CD4-positive, alpha-beta T cell treated with Interferon alpha-2 for 1 hour (primary cell): ENCODE data around the gene PIK3AP1.

ENCODE experiments used
- DNase-seq, 2 donors: peaks; one replicate each; pipeline ENCODE4 v3.0.0-alpha.2; 2020 to 2022

PIK3AP1 gene

DNA sequence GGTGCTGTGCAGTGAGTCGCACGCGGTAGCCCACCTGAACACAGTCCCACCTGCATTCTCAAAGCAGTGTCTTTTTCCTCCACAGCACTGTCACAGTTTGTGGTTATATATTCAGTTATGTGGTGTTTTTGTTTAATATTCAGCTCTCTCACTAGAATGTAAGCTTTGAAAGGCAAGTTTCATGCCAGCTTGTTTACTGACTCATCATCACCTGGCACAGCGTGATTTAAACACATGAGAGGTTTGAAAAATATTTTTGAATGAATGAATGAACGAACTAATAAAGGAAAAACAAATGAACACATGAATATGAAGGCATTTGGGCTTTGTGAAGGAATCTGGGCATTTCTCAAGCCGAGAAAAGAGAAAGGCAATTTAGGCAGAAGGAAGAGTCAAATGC, 81.6 kb downstream of the PIK3AP1 start:
- no peak for DNase-seq

DNA sequence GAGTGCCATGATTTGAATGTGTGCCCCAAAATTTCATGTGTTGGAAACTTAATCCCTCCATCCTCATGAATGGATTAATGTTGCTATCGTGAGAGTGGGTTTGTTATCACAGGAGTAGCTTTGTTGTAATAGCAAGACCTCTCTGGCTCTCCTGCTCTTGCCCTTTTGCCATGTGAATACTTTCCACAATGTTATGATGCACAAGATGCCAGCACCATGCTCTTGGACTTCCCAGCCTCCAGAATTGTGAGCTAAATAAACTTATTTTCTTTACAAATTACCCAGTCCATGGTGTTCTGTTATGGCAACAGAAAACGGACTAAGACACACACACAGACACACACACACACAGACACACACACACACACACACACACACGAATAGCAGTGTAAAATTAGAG, 82.2 kb downstream of the PIK3AP1 start:
- no peak for DNase-seq

DNA sequence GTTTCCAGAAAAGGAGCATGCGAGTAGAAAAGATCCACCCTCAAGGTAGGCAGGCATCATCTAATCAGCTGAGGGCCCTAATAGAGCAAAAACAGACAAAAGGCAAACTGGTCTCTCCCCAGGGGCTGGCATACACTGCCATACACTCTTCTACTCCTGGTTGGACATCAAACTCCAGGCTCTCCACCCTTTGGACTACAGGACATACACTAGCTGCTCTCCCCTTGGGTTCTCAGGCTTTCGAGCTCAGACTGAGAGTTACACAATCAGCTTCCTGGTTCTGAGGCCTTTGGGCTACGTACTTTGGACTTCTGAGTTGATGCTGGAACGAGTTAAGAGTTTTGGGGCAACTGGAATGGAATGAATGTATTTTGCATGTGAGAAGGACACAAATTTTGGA, 82.6 kb downstream of the PIK3AP1 start:
- DNase-seq, result no peak

DNA sequence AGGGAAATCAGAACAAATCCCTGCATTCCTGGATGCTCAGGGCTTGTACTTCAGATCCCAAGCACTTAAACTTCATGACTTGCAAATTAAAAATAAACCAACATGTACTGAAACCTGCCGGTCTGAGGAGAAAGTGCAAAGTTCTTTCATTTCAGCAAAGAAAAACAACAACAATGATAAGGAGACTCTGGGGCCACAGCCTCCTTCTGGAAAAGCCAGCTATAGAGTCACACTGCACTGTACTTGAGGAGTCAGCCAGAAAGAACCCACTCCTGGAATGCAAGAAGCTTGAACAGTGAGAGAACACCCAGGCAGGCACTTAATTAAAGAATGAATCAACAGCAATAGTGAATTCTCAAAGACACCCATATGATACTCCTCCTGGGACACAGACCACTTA, 83.8 kb downstream of the PIK3AP1 start:
- DNase-seq, result no peak

DNA sequence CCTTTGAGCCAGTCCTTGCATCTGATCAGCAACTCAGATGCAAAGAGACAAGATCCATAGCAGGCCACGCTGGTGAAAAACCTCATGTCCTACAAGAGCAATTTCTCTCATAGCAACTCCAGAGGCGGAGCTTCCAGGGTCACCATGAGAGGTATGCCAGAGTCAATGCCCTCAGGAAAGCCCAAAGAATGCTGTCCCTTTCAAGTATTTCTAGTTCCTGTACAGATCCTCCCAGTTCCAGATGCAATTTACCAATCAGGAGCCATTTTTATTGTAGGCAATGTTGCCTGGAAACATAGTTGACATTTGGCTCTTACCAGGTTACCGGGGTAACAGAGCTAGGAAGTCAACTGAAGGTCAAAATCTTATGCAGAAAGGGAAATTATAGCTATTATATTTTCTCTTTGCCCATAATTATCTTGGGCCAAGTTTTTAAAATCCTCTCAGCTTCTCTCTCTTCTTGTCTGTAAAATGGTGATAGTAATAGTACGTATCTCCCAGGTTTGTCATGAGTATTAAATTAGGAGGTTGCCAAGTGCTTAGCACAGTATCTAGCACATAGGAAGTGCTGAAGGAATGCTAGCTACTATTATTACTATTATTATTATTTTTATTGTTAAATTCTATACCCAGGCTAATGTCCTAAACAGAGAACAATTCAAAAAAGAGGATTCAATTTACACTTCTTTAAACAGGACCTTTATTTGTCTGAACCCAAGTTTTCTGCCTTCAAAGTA, 87.2 kb downstream of the PIK3AP1 start:
- no peak for DNase-seq

DNA sequence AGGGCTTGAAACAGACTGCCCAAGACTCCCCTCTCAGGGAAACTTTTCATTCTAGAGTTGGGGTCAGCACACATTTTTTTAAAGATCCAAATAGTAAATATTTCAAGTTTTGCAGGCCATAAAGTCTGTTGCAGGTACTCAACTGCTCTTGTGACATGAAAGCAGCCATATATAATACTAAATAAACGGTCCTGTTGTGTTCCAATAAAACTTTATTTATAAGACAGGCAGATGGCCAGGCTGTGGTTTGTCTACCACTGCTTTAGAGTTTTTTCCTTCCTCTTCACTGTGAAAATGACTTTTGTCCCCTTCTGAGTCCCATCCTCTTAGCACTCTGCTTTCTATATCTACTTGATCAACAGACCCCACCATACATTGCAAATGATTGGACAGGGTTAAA, 93.0 kb downstream of the PIK3AP1 start:
- no peak for DNase-seq

DNA sequence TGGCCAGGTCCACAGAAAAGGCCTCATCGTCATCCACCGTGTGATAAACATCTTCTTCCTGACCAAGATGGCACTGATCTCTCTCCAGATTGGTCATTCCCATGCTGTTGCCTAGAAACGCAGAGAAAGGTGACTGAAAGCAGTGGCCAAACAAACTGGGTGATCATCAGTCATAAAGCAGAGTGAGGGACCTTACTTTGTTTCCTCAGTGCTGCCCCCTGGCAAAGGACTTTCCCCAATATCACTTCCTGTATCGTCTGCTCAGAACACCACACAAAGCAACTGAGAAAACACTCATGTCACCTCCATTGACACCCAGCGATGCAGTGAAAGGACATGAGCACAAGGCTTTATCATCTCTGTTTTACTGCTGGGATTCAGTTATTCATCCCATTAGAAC, 93.5 kb downstream of the PIK3AP1 start:
- DNase-seq, result no peak

DNA sequence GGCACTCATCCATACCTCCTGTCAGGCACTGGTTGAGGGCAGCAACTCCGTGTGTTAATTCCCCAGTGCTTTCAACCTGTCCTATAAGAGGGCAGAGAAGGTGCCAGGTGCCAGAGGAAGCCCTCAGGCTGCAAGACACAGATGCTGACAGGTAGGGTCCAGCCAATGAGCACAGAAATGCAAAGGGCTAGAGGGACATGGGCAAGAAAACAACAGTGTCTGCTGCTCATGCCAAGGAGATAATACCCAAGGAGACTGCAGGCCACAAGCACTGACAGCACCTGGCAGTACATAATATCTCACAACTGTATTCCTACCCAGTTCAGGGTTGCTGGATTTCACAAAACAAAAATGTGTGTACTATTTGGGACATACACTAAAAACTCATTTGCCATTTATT, 95.1 kb downstream of the PIK3AP1 start:
- no peak for DNase-seq

DNA sequence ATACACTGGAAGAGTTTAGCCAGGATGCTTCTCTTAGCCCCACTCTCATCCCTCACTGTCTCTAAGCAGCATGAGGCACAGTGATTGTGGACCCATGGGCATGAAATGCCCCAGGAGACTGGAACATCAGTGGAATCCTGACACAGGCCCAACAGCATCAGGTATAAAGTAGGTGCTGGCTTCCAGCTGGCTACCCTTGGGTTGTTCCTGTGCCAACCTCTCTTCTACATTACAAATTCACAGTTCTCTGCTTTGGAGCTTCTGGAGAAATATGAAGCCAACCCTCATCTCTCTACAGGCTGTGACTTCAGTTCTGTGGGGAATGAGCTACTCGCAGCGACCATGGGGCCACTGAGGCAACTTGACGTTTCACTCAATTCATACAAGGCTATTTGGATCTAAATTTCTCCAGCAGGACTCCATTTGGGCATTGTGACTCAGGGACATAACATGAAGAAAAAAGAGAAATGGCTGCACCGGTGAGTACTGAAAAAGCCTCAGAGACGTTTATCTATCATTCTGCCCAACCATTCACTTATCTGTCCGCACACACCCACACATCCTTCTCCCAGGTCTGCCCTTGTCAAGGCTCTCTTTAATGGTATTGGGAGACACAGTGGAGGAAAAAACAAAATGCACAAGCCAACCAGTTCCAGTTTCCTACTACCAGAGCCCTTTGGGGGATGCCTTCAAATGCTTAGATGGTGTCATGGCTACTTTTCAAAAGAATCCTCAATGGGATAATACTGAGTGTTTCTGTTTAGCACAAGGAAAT, 98.1 kb downstream of the PIK3AP1 start:
- no peak for DNase-seq

DNA sequence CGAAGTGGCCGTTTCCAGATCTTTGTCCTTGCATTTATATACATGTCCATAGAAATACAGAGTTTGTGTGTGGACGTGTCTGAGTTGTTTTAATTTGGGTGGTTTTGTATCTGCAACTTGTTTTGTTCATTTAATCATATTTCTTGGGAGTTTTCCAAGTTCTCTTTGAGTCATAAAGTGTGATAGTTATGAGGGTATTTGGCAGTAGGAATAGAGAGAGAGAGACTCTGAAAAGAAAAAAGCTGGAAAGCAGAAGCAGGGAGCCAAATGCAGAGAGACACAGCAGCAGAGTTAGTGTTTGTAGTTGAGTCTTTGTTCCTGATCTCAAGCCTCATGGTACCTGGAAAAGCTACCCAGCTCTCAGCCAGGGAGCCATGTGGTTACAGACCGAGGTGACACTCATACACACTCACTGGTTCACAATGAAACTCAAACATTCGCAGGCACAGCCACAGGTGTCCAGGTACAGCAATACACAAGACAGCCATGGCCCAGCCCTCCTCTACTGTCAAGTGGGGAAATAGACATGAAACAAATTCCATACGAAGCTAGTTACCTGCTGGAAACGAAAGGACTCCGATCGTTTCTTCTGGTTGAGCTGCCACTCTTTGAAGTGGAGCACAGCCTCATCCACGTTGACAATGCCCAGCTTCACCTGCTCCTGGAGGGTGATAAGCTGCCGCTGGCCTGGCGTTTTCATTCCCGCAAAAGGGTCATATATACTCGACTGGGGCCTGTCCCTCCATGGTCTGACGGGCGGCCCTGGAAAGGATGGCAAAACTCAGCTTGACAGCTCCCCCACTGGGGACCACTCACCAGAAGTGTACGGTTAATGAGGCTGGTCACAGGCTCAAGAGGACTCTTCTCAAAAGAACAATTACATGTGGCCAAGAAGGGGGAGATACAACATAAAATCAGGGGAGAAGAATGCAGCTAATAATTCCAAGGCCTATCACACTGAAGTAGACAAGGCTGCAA, 100.2 kb downstream of the PIK3AP1 start:
- no peak for DNase-seq

DNA sequence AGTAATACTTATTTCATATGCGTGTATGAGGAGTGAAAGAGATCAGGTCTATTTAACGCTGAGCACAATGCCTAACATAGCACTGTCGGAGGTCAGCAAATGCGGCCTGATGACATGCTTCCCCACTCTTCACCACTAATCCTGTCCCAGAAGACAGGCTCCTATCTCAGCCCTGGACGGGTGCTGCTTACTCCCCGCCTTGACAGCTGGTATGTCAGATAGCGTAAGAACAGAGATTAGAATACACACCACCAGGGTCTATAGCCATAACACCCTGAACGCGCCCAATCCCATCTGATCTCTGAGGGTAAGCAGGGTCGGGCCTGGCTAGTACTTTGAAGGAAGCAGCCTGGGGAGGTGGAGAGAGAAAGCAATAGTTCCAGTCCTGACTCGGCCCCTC, 101.2 kb downstream of the PIK3AP1 start:
- DNase-seq, result no peak

DNA sequence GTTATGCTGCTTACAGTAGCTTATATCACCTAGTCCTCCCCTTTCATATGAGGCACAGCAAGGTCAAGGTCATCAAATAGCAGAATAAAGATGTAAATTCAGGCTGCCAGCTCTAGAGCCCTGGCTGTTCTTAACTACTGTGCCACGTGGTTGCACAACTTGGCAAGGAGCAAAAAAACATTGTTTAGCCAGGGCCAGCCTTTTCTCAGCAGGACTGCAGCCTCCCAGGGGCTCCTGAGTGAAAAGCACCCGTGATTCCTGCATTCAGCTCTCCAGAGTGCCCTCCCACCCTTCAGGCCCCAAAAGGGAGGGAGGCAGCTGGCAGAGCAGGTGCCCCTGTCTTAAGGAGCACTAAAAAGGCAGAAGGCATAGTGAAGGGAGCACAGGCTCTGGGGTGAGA, 101.7 kb downstream of the PIK3AP1 start:
- DNase-seq, result no peak

DNA sequence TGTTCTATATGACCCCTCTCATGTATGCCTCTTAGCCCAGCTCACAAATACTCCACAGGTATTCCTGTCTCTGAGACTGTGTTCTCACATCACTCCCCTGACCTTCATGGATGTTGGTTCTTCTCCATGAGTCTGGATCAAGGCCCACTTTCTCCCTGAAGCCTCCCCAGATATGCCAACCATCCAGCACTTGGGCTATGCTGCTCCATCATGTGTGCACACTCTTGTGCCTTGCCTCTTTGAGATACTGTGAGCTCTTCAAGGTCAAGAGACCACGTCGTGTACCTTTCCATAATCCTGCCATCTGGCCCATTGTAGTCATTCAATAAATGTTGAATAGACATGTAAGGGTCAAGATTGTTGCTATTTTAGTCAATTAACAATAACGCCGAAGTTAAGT, 103.4 kb downstream of the PIK3AP1 start:
- DNase-seq, result no peak

DNA sequence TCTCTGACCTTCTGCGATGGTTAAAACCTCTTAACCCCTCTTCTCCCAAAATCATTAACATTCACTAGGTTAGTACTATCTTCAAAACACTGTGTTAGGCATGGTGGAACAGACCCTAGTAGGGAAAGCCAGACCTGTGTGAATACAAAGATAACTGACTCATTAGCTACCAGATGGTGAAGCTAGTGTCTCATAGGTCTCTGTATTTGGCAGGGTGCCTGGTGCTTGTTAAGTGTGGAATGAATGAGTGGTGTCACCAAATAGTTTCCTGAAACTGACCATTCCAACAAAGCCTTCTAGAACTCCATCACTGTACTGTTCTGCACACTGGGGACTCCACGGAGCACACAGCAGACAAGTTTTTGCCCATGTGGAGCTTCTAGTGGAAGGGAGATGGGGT, 105.8 kb downstream of the PIK3AP1 start:
- DNase-seq, result no peak

DNA sequence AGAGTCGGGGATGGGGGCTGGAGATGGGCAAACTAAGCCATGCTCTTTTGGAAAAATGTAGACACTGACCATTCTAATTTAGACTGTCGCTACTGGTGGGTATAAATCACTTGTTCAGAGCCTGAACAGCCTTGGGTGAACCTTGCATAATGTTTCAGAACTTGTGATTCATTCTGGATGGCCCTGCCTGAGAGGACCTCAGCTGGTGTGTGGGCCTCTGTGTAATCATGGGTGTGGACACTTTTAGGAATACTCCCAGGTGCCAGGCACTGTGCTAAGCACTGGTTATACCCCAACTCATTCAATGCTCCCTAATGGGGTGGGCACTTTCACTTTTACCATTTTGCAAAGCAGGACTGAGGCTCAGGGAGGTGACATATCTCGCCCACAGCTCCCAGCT, 106.7 kb downstream of the PIK3AP1 start:
- no peak for DNase-seq

DNA sequence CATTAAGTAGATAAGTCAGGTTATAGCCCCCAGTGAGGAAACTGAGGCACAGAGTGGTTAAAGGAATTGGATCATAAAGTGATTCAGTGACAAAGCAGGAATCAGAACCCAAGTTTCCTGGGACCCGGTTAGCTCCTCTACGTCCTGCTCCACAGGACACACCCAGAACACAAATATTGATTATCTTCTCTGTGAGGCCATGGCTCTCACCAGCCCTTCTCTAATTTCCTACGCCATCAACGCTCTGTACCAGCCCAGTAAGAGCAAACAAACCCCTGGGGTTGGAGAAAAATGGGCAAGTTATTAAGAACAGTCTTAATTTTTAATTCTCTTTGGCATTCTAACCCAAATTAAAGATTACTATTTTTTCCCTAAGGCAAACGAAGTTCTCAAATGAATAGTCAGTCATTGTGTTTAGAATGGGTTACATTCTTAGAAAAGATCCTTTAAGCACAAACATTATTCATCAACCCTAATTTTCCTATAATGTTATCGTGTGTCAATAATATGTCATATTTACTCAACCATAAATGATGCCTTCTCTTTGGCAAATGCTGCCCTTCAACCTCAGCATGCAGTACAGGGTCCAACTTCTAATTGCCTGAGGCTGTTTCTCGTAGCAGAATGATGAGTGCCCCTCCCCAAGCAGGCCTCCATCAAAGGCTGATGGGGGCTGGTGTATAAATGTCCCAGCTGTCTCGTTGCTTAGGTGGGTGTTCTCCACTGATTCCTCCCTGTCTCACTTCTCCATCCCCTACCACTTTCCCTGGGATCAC, 108.1 kb downstream of the PIK3AP1 start:
- DNase-seq, result no peak

DNA sequence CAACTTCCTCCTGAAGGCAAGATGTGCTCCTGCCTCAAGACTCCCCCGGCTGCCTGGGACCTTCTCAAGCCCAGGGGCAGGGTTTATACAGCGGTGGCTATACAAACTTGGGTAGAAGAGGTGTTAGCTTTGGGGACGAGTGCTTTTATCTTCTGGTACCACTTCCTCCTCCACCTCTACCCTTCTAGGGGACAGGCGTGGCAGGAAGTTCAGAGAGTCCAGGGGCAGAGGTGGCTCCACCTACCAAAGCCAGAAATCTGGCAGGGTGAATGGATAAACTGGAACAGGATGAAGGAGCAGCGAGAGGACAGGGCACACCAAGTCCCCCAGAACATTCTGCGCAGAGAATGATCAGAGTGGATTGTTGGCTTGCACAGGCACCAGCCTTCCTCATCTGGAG, 109.5 kb downstream of the PIK3AP1 start:
- peak in 1 of 2 donors; percentile 9 for DNase-seq

DNA sequence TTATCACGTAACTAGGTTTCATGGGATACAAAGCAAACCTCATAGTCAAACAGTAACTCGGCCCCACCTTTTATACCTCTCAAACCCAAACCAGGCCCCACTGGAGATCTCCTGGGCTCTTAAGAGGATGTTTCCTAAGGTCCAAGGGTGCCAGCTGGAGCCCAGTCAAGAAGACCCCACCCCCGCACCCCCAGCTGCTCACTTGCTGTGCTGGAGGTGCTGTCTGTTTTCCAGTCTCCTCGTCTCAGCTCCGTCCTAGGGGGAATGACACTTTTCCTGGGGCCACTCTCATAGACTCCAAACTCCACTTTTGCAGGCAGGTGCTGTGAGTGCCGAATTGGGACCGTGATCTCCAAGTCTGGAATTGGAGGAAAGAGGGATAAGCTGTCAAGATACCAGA, 110.8 kb downstream of the PIK3AP1 start:
- DNase-seq, result no peak

DNA sequence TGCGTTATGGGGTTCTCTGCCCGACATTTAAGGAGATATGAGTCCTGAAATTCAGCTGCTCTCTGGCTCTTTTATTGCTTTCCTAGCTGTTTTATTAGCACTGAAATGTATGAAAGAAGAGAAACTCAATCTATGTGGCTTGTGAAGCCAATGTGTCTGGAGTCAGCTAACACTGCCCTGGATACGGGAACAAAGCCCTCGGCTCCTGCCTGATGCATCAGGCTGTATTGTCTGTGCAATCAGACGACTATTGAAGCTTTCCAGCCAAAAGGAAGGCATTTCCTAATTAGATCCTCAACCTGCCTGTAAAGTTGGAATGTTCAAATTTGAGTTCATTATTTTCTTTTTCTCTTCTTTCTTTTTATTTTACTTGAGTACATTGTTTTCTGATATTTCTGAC, 111.5 kb downstream of the PIK3AP1 start:
- DNase-seq, result no peak

DNA sequence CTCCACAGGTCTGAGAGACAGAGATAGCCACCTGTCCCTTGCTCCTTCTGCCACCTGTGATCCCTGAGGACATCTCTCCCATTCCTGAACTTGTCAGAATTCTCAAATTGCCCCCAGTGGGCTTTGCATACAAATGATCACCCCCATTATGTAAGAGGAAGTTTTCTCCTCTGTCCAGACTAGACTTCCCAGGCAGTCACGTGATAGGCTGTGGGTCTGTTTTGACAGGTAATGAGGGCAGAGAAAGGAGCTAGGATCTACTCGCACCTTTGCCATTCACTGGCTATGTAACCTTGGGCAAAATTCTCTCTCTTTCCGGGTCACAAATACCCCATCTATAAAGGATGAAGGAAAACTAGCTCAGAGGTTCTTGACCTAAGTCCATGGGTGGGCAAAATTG, 112.1 kb downstream of the PIK3AP1 start:
- DNase-seq, result no peak

DNA sequence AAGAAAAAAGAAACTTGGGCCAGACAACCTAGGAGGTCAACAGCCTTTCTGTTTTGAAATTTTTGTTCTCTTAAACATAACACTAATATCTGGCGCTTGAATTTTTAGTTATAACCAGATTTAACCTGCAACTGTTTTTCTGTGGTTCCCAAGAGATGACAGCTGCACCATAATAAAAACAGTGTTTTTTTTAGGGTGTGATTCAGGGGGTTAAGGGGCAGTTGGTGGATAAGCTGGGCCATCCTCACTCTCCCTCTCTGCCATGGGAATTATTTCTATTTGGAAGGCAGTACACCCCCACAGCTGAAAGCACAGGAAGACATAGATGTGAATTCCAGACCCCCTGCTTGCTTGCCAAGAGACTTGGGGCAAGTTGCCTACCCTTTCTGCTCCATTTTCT, 113.4 kb downstream of the PIK3AP1 start:
- DNase-seq, result no peak

DNA sequence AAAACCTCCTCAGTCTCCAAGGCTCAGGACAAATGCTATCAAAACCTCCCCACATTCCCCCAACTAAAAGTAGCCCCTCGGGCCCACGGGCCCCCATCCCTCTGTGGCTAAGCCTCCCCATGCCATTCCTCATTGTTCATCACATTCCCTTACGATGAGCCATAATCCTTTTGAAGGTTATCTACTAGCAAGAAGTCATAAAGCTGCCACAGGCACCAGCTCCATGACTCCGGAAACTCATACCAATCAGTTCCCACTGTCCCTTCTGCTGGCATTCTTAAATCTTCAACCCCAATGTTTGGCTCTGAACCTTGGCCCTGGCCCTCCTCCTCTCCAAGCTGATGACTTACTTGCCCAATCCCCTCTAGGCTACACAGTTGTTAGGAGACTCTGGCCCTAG, 114.1 kb downstream of the PIK3AP1 start:
- no peak for DNase-seq

DNA sequence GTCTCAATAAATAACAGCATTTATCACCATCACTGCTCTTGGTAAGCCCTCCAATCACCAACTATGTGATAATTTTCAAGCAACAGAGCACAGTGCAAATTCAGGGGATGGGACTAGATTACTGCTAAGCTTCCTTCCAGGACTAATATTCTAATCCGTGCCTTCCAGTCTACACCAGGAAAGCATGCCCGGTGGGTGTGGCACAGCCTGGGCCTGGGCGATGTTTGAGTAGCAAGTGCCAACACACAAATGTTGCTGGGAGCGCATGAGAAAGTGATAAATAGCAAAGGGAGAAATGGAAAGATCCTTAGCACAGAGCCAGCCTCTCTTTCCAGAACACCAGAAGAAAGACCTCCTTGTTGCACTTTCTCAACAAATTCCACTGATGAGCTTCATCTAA, 120.0 kb downstream of the PIK3AP1 start:
- DNase-seq, result no peak
